NCI-H510A (cell line): ENCODE measurements around the gene SAA1.
"Not testable (repeated sequence)": the region's sequence is repeated elsewhere in the genome, so short reads cannot be mapped to it uniquely, and the experiment has no call there.

ENCODE experiments used
- DNase-seq: peaks from one replicate; lab custom pipeline; 2025; lab: John Stamatoyannopoulos, UW

The SAA1 gene

GRCh38 chr11:18259259-18259658 is 6.8 kb upstream of the SAA1 start:
- no peak for DNase-seq

- no peak for DNase-seq
Observed at GRCh38 chr11:18261721-18262120, 4.3 kb upstream of the SAA1 start.

DNA sequence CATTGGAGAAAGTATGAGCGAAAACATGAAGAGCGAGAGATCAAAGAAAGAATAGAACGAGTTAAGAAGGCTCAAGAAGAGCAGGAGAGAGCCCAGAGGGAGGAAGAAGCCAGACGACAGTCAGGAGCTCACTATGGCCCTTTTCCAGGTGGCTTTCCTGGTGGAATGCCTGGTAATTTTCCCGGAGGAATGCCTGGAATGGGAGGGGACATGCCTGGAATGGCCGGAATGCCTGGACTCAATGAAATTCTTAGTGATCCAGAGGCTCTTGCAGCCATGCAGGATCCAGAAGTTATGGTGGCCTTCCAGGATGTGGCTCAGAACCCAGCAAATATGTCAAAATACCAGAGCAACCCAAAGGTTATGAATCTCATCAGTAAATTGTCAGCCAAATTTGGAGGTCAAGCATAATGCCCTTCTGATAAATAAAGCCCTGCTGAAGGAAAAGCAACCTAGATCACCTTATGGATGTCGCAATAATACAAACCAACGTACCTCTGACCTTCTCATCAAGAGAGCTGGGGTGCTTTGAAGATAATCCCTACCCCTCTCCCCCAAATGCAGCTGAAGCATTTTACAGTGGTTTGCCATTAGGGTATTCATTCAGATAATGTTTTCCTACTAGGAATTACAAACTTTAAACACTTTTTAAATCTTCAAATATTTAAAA is 3.2 kb upstream of the SAA1 start:
- not testable (repeated sequence) for DNase-seq

GRCh38 chr11:18264035-18264434 is 2.0 kb upstream of the SAA1 start:
- no peak for DNase-seq

- DNase-seq, result no peak
Observed at GRCh38 chr11:18264677-18265555, 1.1 kb upstream of the SAA1 start.

- not testable (repeated sequence) for DNase-seq
Observed at GRCh38 chr11:18267335-18268133, 1.5 kb downstream of the SAA1 start.

DNA sequence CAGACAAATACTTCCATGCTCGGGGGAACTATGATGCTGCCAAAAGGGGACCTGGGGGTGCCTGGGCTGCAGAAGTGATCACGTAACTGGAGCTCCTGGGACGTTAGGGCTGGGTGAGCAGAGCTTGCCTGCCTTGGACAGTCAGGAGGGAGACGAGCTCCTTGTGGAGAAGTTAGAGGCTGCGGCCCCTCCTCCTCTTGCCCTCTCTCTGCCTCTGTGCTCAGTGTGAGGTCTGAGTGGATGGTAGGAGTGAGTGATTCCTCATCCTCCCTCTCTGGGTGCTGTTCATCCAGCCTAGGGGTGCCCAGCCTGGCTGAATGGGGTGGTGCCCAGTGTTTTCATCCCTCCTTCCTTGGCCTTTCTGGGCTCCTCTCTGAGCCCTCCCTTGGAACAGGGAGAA is 3.2 kb downstream of the SAA1 start:
- DNase-seq, result not testable (repeated sequence)

DNA sequence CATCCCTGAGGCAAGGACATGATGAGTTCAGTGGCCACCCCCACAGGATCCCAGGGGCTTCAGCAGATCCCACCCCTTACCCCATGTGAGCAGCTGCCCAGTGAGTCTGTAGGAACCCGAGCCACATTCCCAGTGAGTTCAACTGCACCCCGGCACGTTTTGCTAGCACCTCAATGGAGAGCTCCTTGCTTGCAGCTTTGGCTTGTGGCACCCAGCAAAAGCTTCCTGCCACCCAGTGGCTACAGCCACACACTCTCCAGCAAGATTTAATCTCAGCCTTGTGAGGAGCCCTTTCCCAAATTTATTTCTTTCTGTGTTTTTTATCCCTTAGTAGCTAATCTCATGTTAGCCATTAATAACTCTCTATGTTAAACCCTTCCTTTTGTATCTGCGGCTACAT is 4.0 kb downstream of the SAA1 start:
- DNase-seq, result no peak

DNA sequence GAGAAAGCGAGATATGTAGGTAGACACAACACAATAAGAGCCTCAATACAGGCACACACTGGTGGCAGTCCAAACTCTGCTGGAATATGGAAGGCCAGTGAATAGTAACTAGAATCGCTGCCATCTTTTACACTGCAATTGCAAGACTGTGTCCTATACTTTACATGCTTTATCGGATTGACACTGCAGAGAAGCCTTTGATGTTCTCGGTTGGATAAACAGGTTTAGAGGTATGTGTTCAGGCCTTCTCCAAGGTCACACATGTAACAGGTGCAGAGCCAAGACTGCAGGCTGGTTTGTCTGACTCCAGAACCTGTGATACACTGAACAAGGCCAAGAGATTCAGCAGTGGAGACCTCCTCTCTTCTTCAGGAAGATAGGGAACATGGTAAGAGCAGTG is 5.1 kb downstream of the SAA1 start:
- DNase-seq, result no peak

DNA sequence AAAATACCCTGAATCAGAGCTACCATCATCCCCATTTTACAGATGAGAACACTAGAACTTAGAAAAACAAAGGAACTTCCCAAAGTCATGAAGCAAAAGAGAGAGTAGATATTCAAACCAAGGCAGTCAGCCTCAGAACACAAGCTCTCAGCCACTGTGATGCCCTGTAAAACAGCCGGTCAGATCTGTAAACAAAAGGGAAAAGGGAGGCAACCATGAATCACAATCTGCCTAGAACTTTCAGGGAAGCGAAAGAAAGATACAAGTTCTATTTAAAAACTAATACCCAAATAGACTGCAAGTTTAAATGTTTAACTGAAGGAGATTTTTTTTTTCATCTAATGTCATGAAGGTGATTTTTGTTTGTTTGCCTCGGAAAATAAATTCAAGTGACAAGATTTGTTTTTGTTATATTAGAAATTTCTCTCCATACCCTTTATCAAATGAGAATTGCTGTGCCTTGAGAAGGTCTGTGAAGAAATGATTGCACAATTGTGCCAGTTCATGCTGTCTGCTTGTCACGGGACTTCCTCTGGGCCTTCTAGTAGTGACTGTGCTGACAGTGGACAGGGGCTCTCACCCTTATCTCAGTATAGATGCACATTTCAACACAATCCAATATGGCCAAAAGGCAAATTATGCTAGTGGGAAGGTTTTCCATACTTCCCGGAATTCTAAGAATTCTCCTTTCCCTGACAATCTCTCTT is 11.7 kb downstream of the SAA1 start:
- DNase-seq, result no peak

GRCh38 chr11:18280438-18281045 is 14.5 kb downstream of the SAA1 start:
- no peak for DNase-seq

- DNase-seq, result no peak
Observed at GRCh38 chr11:18282626-18283025, 16.6 kb downstream of the SAA1 start.

GRCh38 chr11:18285841-18286240 is 19.8 kb downstream of the SAA1 start:
- no peak for DNase-seq

GRCh38 chr11:18288911-18289310 is 22.8 kb downstream of the SAA1 start:
- no peak for DNase-seq

DNA sequence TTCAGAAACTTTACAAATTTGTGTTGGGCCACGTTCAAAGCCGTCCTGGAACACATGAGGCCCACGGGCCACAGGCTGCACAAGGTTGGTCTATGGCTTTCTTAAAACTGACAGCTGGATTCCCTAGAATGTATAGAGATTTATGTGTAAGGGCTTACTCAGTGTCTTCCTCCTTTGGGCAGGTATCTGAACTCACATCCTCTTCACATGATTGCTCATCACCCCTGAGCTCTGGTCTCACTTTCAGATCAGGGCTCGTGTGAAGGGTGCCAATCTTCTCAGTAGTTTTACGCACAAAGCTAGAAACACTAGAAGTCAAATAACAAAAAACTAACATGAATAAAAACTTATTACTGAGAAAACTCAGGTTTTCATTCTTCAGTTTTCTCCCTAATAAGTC is 28.8 kb downstream of the SAA1 start:
- DNase-seq, result no peak

DNA sequence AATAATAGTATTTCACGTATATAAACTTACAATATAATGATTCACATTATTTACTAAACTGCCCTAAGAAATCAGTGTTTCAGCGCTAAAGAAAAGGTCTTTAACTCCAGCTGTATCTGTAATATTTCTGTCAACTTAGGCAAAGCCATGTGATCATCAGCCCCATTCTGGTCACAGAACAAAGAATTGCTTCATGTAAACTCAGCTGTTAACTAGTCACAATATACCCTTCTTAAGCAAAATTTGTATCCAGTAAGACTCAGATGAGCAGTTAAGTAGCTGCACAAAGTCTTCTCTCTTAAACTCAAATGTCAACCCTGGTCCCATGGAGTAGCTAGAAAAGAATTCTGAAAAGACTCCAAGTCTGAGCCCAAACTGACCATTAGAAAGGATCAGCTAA is 29.3 kb downstream of the SAA1 start:
- no peak for DNase-seq

DNA sequence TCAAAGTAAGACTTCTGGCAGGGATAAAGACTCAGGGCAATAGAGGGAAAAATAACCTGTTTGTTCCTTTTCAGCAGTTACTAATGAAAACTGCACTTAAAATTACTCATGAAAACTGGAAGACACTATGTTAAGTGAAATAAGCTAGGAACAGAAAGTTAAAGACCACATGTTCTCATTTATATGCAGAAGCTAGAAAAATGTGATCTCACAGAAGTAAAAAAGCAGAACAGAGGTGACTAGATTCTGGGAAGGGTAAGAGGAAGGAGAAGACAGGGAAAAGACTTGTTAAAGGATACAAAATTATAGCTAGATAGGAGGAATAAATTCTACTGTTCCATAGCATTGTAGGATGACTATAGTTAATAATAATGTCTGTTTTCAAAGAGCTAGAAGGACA is 33.7 kb downstream of the SAA1 start:
- no peak for DNase-seq

GRCh38 chr11:18304745-18305144 is 38.7 kb downstream of the SAA1 start:
- DNase-seq, result no peak

GRCh38 chr11:18307461-18308139 is 41.5 kb downstream of the SAA1 start:
- DNase-seq, result no peak

- DNase-seq, result no peak
Observed at GRCh38 chr11:18308242-18308641, 42.2 kb downstream of the SAA1 start.

DNA sequence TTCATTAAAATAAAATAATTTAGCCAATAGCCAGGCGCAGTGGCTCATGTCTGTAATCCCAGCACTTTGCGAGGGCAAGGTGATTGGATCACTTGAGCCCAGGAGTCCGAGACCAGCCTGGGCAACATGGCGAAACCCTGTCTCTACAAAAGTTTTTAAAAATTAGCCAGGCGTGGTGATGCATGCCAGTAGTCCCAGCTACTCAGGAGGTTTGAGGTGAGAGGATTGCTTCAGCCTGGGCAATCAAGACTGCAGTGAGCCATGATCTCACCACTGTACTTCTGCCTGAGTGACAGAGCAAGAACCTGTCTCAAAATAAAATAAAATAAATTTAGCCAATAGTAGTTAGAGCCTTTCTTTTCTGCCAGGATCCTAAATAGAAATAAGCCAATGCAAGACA is 43.6 kb downstream of the SAA1 start:
- no peak for DNase-seq
